ENCODE data around the gene UBASH3B. TPM values are rescaled to one million over a fixed set of nuclear protein-coding genes. Genes with fewer than 3 reads are reported as not detected.
A peak's percentile ranks its signal among the peaks of the same experiment; 100 is the strongest.
"Not testable (repeated sequence)": the region's sequence is repeated elsewhere in the genome, so short reads cannot be mapped to it uniquely, and the experiment has no call there.

UBASH3B gene, protein sequence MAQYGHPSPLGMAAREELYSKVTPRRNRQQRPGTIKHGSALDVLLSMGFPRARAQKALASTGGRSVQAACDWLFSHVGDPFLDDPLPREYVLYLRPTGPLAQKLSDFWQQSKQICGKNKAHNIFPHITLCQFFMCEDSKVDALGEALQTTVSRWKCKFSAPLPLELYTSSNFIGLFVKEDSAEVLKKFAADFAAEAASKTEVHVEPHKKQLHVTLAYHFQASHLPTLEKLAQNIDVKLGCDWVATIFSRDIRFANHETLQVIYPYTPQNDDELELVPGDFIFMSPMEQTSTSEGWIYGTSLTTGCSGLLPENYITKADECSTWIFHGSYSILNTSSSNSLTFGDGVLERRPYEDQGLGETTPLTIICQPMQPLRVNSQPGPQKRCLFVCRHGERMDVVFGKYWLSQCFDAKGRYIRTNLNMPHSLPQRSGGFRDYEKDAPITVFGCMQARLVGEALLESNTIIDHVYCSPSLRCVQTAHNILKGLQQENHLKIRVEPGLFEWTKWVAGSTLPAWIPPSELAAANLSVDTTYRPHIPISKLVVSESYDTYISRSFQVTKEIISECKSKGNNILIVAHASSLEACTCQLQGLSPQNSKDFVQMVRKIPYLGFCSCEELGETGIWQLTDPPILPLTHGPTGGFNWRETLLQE
- 10 to 100 TPM in 3 of 4 donors, 1 to 10 TPM in 1; 9.9 to 36.3 (median 24.3) TPM for total RNA-seq

DNA sequence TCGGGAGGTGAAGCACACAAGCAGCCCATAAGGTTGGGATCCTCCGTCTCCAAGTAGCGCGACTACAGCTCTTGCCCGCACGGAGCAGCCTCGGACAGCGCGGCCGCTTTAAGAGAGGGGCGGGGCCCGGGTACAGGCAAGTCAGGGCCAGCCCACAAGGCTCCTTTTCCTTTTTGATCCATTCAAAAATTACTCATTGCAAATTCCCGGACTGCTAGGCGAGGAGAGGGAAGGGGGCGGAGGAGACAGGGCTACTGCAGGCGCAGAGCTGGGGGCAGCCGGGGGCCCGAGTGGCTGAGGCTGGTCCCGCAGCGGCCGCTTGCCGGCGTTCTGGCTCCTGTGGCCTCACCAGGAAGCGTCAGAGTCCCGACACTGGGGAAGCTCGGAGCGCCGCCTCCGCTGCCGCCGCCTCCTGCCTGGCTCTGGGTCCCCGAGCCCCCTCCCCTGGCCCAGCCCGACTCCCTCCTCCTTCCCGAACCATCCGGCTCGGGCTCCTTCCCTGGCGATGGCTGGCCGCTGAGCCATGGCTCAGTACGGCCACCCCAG lies at the start of gene UBASH3B:
TSS of gene UBASH3B (plus strand) at position 196 of the 546 bp plus-strand sequence. CDS start at position 524, 328 bp downstream.
- TF ChIP-seq, protein P1, sequence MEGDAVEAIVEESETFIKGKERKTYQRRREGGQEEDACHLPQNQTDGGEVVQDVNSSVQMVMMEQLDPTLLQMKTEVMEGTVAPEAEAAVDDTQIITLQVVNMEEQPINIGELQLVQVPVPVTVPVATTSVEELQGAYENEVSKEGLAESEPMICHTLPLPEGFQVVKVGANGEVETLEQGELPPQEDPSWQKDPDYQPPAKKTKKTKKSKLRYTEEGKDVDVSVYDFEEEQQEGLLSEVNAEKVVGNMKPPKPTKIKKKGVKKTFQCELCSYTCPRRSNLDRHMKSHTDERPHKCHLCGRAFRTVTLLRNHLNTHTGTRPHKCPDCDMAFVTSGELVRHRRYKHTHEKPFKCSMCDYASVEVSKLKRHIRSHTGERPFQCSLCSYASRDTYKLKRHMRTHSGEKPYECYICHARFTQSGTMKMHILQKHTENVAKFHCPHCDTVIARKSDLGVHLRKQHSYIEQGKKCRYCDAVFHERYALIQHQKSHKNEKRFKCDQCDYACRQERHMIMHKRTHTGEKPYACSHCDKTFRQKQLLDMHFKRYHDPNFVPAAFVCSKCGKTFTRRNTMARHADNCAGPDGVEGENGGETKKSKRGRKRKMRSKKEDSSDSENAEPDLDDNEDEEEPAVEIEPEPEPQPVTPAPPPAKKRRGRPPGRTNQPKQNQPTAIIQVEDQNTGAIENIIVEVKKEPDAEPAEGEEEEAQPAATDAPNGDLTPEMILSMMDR (IDR thresholded peaks at IDR 0.05): no peak
- ATAC-seq (ENCODE audit: low FRiP score) (peak; percentile 87), DNase-seq (ENCODE audit: low spot score) (peak; percentile 52)

DNA sequence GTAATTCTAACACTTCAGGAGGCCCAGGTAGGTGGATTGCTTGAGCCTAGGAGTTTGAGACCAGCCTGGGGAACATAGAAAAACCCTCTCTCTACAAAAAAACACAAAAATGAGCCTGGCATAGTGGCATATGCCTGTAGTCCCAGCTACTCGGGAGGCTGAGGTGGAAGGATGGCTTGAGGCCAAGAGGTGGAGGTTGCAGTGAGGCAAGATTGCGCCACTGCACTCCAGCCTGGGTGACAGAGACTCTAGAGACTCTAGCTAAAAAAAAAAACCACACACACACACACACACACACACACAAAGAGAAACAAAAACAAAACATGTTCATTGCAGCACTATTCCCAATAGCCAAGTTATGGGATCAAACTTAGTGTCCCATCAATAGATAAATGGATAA lies 48.4 kb upstream of the UBASH3B start:
- not testable (repeated sequence) for ATAC-seq (ENCODE audit: low FRiP score); DNase-seq (ENCODE audit: low spot score)

DNA sequence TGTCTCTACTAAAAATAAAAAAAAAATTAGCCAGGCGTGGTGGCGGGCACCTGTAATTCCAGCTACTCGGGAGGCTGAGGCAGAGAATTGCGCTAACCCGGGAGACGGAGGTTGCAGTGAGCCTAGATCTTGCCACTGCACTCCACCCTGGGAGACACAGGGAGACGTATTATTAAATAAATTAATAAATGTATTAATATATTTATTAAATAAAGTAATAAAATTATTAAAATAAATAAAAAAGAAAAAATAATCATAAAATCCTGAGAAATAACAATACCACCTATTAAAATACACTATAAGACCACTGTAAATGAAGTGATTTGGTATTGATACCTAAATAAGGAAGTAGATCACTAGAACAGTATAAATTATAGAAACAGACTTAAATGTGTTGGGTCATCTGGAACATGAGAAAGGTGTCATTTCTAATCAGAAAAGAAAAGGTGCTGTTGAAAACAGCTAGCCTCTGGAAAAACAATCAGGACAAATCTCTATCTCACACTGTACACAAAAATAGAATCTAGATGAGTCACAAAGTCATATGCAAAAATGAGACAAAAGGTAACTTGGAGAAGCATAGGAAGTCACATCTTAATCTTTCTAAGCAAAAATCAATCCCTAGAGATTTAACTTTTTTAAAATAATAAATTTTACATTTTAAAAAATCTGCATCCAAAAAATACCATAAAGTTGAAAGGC lies 43.2 kb upstream of the UBASH3B start:
- DNase-seq (ENCODE audit: low spot score) (no peak), ATAC-seq (ENCODE audit: low FRiP score) (no peak)
- TF ChIP-seq, protein P1 (IDR thresholded peaks at IDR 0.05): no peak

DNA sequence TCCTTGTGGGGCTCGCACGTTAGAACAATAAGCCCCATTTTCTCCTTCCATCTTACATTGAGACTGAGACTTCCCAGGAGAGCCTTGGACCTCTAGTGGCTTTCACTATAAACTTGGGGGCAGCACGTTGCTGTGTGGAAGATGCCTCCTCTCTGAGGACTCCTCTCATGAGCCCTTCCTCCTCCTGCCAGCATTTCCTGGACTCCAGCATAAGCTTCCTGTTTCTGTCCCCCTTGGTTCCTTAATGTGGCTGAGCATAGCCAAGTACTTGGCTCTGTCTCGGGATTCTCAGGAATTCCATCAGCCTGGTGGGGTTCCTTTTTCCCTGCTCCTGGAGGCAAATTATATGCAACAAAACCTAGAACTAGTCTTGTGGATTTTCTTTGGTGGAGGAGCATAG lies 38.8 kb upstream of the UBASH3B start:
- DNase-seq (ENCODE audit: low spot score) (no peak), ATAC-seq (ENCODE audit: low FRiP score) (no peak)
- TF ChIP-seq, protein P1 (IDR thresholded peaks at IDR 0.05): no peak

DNA sequence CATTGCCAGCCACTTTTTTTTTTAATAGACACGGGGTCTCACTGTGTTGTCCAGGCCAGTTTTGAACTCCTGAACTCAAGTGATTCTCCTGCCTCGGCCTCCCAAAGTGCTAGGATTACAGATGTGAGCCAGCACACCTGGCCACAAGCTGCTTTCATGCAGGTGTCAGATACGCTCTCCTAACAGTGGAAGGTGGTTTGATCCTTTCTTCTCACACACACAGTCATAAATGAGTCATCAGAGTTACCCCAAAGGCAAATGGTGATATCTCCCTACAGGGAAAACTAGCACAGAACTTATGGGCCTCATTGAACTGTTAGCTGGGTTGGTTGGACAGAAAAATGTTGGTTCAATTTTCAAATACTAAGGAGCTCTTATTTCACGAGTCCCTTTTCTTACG lies 38.2 kb upstream of the UBASH3B start:
- DNase-seq (ENCODE audit: low spot score) (no peak), ATAC-seq (ENCODE audit: low FRiP score) (no peak)
- TF ChIP-seq, protein P1 (IDR thresholded peaks at IDR 0.05): no peak

DNA sequence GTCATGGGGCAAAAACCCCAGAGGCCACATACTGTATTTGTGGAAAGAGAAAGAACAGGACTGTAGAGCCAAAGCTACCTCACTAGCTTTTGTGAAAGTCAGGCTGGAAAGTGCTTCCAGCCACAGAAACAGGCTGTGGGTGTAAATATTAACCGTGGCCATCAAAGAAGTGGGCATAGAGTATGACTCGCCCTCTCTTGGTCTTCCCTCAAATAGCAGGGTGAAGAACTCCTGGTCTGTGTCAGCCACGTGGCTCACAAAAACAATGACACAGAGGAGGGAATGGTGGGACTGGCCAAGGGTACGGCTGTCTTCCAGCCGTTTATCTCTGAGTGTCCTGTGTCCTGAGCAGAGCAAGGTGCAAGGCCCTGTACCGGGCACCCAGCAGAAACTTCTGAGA lies 37.6 kb upstream of the UBASH3B start:
- DNase-seq (ENCODE audit: low spot score): no peak
- ATAC-seq (ENCODE audit: low FRiP score): no peak
- TF ChIP-seq, protein P1 (IDR thresholded peaks at IDR 0.05): no peak

DNA sequence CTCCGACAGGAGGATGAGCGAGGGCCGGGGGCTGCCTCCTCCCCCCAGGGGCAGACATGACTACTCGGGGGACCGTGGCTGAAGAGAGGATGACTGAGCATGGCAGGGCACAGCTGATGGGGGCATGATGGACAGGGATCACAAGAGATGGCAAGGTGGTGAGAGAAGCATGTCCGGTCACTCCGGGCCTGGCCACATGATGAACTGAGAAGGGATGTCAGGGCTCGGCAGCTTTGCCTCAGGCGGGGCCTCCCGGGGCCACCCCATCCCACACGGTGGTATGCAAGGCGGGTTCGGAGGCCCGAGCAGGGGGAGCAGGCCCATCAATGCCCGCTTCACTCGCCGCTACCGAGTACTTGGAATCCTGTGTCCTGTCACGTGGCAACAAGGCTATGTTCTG lies 36.6 kb upstream of the UBASH3B start:
- DNase-seq (ENCODE audit: low spot score): no peak
- ATAC-seq (ENCODE audit: low FRiP score): no peak
- TF ChIP-seq, protein P1 (IDR thresholded peaks at IDR 0.05): no peak

Data from omental fat pad (tissue), 4 donors.